GM18507 (cell line): ENCODE measurements around the gene DOK6.

Experiments
- DNase-seq: peaks from one replicate; pipeline ENCODE4 v3.0.0; 2011; ENCODE audit warnings: low read depth; ENCODE audit not compliant: insufficient read length; ENCODE audit errors: extremely low spot score
- FAIRE-seq: peaks from 2 replicates; lab custom pipeline; 2011; peaks lifted over from hg19 to GRCh38; lab: Jason Lieb, UNC

Gene DOK6

GRCh38 chr18:69599377-69599776 is 198.7 kb downstream of the DOK6 start:
- DNase-seq (no peak), FAIRE-seq (no peak)

- FAIRE-seq, result no peak
- no peak for DNase-seq
Measured at GRCh38 chr18:69612242-69612641, 211.6 kb downstream of the DOK6 start.

- no peak for DNase-seq
- no peak for FAIRE-seq
Measured at GRCh38 chr18:69616114-69616513, 215.4 kb downstream of the DOK6 start.

GRCh38 chr18:69617408-69617807 is 216.7 kb downstream of the DOK6 start:
- no peak for FAIRE-seq
- DNase-seq, result no peak

GRCh38 chr18:69617888-69618287 is 217.2 kb downstream of the DOK6 start:
- FAIRE-seq, result no peak
- DNase-seq, result no peak

GRCh38 chr18:69622184-69622583 is 221.5 kb downstream of the DOK6 start:
- FAIRE-seq (no peak), DNase-seq (no peak)

- FAIRE-seq (no peak), DNase-seq (no peak)
Measured at GRCh38 chr18:69622961-69623360, 222.3 kb downstream of the DOK6 start.

GRCh38 chr18:69626171-69626570 is 225.5 kb downstream of the DOK6 start:
- no peak for DNase-seq
- FAIRE-seq, result no peak

GRCh38 chr18:69626643-69627242 is 226.1 kb downstream of the DOK6 start:
- no peak for DNase-seq
- FAIRE-seq, result no peak

GRCh38 chr18:69628774-69629359 is 228.2 kb downstream of the DOK6 start:
- FAIRE-seq (no peak), DNase-seq (no peak)

GRCh38 chr18:69631281-69631680 is 230.6 kb downstream of the DOK6 start:
- FAIRE-seq, result no peak
- no peak for DNase-seq

GRCh38 chr18:69635482-69635881 is 234.8 kb downstream of the DOK6 start:
- FAIRE-seq (no peak), DNase-seq (no peak)

- FAIRE-seq (peak; percentile 21), DNase-seq (no peak)
Measured at GRCh38 chr18:69636529-69637301, 236.0 kb downstream of the DOK6 start.

GRCh38 chr18:69638056-69638455 is 237.4 kb downstream of the DOK6 start:
- FAIRE-seq (no peak), DNase-seq (no peak)

- FAIRE-seq (no peak), DNase-seq (no peak)
Measured at GRCh38 chr18:69647702-69648101, 247.0 kb downstream of the DOK6 start.

GRCh38 chr18:69648486-69648885 is 247.8 kb downstream of the DOK6 start:
- DNase-seq (no peak), FAIRE-seq (no peak)

GRCh38 chr18:69649684-69650083 is 249.0 kb downstream of the DOK6 start:
- FAIRE-seq (no peak), DNase-seq (no peak)

GRCh38 chr18:69651243-69651642 is 250.6 kb downstream of the DOK6 start:
- FAIRE-seq (no peak), DNase-seq (no peak)

GRCh38 chr18:69655816-69656215 is 255.1 kb downstream of the DOK6 start:
- DNase-seq (no peak), FAIRE-seq (no peak)

GRCh38 chr18:69658103-69658502 is 257.4 kb downstream of the DOK6 start:
- DNase-seq, result no peak
- FAIRE-seq, result no peak

- DNase-seq (no peak), FAIRE-seq (no peak)
Measured at GRCh38 chr18:69658685-69659084, 258.0 kb downstream of the DOK6 start.
